Coronary artery (tissue), 2 donors: ENCODE data around the gene NOTUM.
"Not testable (repeated sequence)": the region's sequence is repeated elsewhere in the genome, so short reads cannot be mapped to it uniquely, and the experiment has no call there.

Source experiments
- DNase-seq: peaks from one replicate; pipeline ENCODE4 v3.0.0-alpha.2; 2017; ENCODE audit warnings: low spot score
- H3K27ac ChIP-seq, 2 donors: fragments of 200-600 bp; sonication (generic); one replicate each; pipeline ENCODE4 v1.5.1; 2016 to 2019
- H3K4me3 ChIP-seq: fragments of 200-600 bp; sonication (generic); 2 replicates; pipeline ENCODE4 v1.5.1; 2016; ENCODE audit warnings: mild to moderate bottlenecking, moderate library complexity
- CTCF ChIP-seq: fragments of 200-600 bp; sonication (generic); IDR thresholded peaks from one replicate; pipeline ENCODE4 v1.5.1; 2019; ENCODE audit warnings: antibody characterized with exemption

Gene NOTUM

DNA sequence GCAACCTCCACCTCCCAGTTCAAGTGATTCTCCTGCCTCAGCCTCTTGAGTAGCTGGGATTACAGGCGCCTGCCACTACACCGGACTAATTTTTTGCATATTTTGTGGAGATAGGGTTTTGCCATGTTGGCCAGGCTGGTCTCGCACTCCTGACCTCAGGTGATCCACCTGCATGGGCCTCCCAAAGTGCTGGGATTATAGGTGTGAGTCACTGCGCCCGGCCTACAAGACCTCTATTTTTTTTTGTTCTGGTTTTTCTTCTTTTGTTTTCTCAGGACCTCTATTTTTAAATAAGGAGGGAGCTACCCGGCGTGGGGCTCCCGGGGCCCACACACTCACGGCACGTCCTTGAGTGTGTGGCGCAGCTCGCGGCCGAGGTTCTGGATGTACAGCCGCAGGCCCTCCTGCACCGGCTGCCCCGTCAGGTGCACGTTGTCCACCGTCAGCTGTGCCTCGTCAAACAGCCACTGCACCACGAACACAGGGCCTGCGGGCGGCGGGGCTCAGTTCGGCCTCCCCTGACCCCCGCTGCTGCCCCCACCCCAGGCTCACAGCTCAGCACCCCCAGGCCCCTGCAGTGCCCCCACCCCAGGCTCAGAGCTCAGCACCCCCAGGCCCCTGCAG lies 5.8 kb downstream of the NOTUM start:
- Histone ChIP-seq H3K27ac (no peak overlapping the region), H3K4me3 (no peak overlapping the region)
- DNase-seq: no peak
- no peak for TF ChIP-seq CTCF

DNA sequence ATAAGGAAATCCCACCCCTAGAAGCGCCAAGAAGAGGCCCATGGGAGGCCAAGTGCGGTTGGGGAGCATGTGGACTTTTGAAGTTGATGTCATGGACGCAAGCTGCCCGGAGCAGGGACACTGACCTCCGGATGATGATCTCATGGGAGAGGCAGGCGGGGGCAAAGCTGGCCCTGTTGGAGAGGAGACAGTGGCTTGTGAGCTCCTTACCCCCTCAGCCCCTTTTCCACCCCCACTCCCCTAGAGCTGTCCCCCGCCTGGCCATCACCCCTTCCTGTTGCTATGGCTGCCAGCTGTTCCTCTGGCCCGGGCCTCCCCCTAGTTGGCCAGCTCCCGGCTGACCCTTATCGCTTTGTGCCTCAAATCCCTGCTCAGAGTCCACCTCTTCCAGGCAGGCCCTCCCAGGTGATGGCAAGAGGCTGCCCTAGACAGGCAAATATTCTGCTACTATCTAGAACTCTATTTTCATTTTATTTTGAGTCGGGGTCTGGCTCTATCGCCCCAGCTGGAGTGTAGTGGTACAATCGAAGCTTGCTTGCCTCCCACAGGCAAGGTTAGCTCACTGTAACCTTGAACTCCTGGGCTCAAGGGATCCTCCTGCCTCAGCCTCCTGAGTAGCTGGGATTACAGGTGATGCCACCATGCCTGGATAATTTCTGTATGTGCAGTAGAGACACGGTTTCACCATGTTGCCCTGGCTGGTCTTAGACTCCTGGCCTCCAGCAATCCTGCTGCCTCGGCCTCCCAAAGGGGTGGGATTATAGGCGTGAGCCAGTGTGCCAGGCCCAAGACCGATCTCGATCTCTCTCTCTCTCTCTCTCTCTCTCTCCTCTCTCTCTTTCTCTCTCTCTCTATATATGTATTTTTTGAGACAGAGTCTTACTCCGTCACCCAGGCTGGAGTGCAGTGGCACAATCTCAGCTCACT lies 6.6 kb downstream of the NOTUM start:
- no peak for TF ChIP-seq CTCF
- no peak for DNase-seq
- Histone ChIP-seq H3K4me3 (no peak overlapping the region), H3K27ac (no peak overlapping the region)

- not testable (repeated sequence) for H3K4me3 ChIP-seq, DNase-seq, H3K27ac ChIP-seq
Measured at GRCh38 chr17:81953443-81953842, 7.5 kb downstream of the NOTUM start.

DNA sequence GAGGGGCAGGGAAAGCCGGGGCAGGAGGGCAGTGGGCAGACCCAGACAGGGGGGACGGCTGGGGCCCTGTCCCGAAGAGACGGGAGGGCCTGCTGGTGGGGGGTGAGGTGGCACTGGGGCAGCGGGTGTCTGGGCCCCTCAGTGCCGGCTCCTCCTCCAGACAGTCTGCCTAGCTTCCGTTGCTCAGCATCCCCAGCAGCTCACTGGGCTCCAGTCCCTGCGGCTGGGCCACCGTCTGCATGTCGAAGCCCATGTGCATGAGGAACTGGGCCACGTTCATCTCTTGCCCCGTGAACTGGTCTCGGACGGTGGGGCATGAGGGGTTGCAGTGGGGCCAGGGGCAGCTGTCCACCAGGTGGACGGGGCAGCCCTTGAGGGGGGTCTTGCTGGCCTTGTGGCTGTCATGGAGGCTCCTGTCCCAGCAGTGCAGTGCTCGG lies 8.2 kb downstream of the NOTUM start:
- H3K27ac ChIP-seq: no peak overlapping the region
- H3K4me3 ChIP-seq: no peak overlapping the region
- no peak for TF ChIP-seq CTCF
- no peak for DNase-seq

- no peak for DNase-seq
- Histone ChIP-seq H3K4me3 (no peak overlapping the region), H3K27ac (no peak overlapping the region)
- no peak for TF ChIP-seq CTCF
Measured at GRCh38 chr17:81951785-81952684, 9.0 kb downstream of the NOTUM start.

DNA sequence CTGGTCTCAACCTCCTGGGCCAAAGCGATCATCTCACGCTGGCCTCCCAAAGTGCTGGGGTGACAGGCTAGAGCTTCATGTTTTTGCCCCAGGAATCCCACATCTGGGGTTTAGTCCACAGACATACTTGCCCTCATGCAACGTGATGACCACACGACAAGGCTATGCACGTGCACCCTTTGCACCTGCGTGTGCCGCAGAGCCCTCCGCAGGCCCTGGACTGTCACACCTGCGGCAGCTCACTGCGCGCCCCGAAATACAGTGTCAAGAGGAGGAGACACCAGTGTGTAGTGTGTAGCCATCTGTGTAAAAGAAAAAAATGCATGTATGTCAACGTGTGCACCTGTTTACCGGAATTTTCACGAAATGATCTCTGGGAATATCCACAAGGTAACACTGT lies 10.5 kb downstream of the NOTUM start:
- H3K27ac ChIP-seq: no peak overlapping the region
- DNase-seq: no peak
- no peak for TF ChIP-seq CTCF
- no peak overlapping the region for H3K4me3 ChIP-seq
